H9 (cell line): ENCODE results near the gene SLC41A1. TPM values are rescaled to one million over a fixed set of nuclear protein-coding genes. Genes with fewer than 3 reads are reported as not detected.

Source experiments
- DNase-seq: peaks from one replicate; pipeline ENCODE4 v3.0.0-alpha.2; 2017
- H2AFZ ChIP-seq: one replicate; pipeline ENCODE4 v1.6.1; 2013; ENCODE audit warnings: mild to moderate bottlenecking, low read length, control low read depth, moderate library complexity
- H2AK5ac ChIP-seq: 2 replicates; pipeline ENCODE4 v1.6.1; 2013; ENCODE audit warnings: low read length, control low read depth, mixed read lengths; ENCODE audit not compliant: insufficient read length
- H2BK120ac ChIP-seq: one replicate; pipeline ENCODE4 v1.6.1; 2013; ENCODE audit warnings: low read depth, mild to moderate bottlenecking, low read length, control low read depth, inconsistent platforms; ENCODE audit not compliant: poor library complexity, severe bottlenecking
- H2BK12ac ChIP-seq: 2 replicates; pipeline ENCODE4 v1.6.1; 2013; ENCODE audit warnings: low read length, control low read depth, mixed read lengths, low read depth; ENCODE audit not compliant: insufficient read length
- H2BK15ac ChIP-seq: 2 replicates; pipeline ENCODE4 v1.6.1; 2013; ENCODE audit warnings: low read depth, low read length, control low read depth
- H2BK20ac ChIP-seq: one replicate; pipeline ENCODE4 v1.6.1; 2013; ENCODE audit warnings: low read depth, mild to moderate bottlenecking, low read length, control low read depth, inconsistent platforms; ENCODE audit not compliant: poor library complexity, severe bottlenecking
- H2BK5ac ChIP-seq: 2 replicates; pipeline ENCODE4 v1.6.1; 2013; ENCODE audit warnings: low read length, control low read depth, mixed read lengths; ENCODE audit not compliant: insufficient read length
- H3K14ac ChIP-seq: 2 replicates; pipeline ENCODE4 v1.6.1; 2013; ENCODE audit warnings: low read length, control low read depth; ENCODE audit not compliant: insufficient read depth
- H3K18ac ChIP-seq: 2 replicates; pipeline ENCODE4 v1.6.1; 2013; ENCODE audit warnings: low read depth, mild to moderate bottlenecking, mixed read lengths, low read length, control low read depth; ENCODE audit not compliant: insufficient read length
- H3K23ac ChIP-seq: 2 replicates; pipeline ENCODE4 v1.6.1; 2013; ENCODE audit warnings: low read length, control low read depth, mixed read lengths, low read depth; ENCODE audit not compliant: insufficient read length
- H3K23me2 ChIP-seq: 2 replicates; pipeline ENCODE4 v1.6.1; 2013; ENCODE audit warnings: low read depth, mild to moderate bottlenecking, mixed read lengths, low read length, control low read depth; ENCODE audit not compliant: insufficient read length, poor library complexity, severe bottlenecking
- H3K27ac ChIP-seq: 2 replicates; pipeline ENCODE4 v1.5.1; 2013; ENCODE audit warnings: low read length, control low read depth, mixed read lengths, low read depth; ENCODE audit not compliant: insufficient read length
- H3K27me3 ChIP-seq: 2 replicates; pipeline ENCODE4 v1.6.1; 2013; ENCODE audit warnings: low read length, control low read depth, inconsistent platforms; ENCODE audit not compliant: insufficient read depth
- H3K4ac ChIP-seq: 2 replicates; pipeline ENCODE4 v1.6.1; 2013; ENCODE audit warnings: low read depth, mild to moderate bottlenecking, control low read depth, inconsistent platforms, low read length, moderate library complexity
- H3K4me1 ChIP-seq: 2 replicates; pipeline ENCODE4 v1.6.1; 2013; ENCODE audit warnings: low read length, control low read depth, inconsistent platforms; ENCODE audit not compliant: insufficient read depth
- H3K4me2 ChIP-seq: 2 replicates; pipeline ENCODE4 v1.6.1; 2013; ENCODE audit warnings: low read length, control low read depth, mixed read lengths; ENCODE audit not compliant: insufficient read length, insufficient read depth
- H3K56ac ChIP-seq: 2 replicates; pipeline ENCODE4 v1.6.1; 2013; ENCODE audit warnings: low read depth, mild to moderate bottlenecking, mixed read lengths, low read length, control low read depth; ENCODE audit not compliant: insufficient read length
- H3K79me1 ChIP-seq: 2 replicates; pipeline ENCODE4 v1.6.1; 2013; ENCODE audit warnings: low read depth, mild to moderate bottlenecking, moderate library complexity, low read length, control low read depth, inconsistent platforms; ENCODE audit not compliant: insufficient read depth, poor library complexity, severe bottlenecking
- H3K79me2 ChIP-seq: 2 replicates; pipeline ENCODE4 v1.6.1; 2013; ENCODE audit warnings: low read length, control low read depth, inconsistent platforms; ENCODE audit not compliant: insufficient read depth
- H3K9ac ChIP-seq: 2 replicates; pipeline ENCODE4 v1.6.1; 2013; ENCODE audit warnings: low read length, control low read depth, mixed read lengths; ENCODE audit not compliant: insufficient read length; ENCODE audit errors: extremely low read depth
- H3K9me3 ChIP-seq: one replicate; pipeline ENCODE4 v1.6.1; 2013; ENCODE audit warnings: low read depth, low read length, inconsistent platforms; ENCODE audit not compliant: control insufficient read depth
- H3T11ph ChIP-seq: one replicate; pipeline ENCODE4 v1.6.1; 2013; ENCODE audit warnings: mild to moderate bottlenecking, low read length, control low read depth, inconsistent platforms
- H4K20me1 ChIP-seq: one replicate; pipeline ENCODE4 v1.6.1; 2013; ENCODE audit not compliant: control insufficient read depth, insufficient read length, insufficient read depth
- H4K5ac ChIP-seq: 2 replicates; pipeline ENCODE4 v1.6.1; 2013; ENCODE audit warnings: low read depth, mild to moderate bottlenecking, mixed read lengths, low read length, control low read depth; ENCODE audit not compliant: insufficient read length
- H4K8ac ChIP-seq: replicated peaks from 2 replicates; pipeline ENCODE4 v1.6.1; 2013; ENCODE audit warnings: low read length, control low read depth, mixed read lengths, low read depth; ENCODE audit not compliant: insufficient read length
- H4K91ac ChIP-seq: 2 replicates; pipeline ENCODE4 v1.6.1; 2013; ENCODE audit warnings: low read depth, mild to moderate bottlenecking, moderate library complexity, mixed read lengths, low read length, control low read depth; ENCODE audit not compliant: insufficient read length
- H3K27ac Mint-ChIP-seq, 3 experiments: 2 replicates in 2 of 3; 3 replicates in 1 of 3; pipeline ENCODE4 v1.8.0; 2020 to 2021; ENCODE audit warnings: mixed read lengths in 3 of 3, mild to moderate bottlenecking in 1 of 3, moderate library complexity in 1 of 3
- H3K27me3 Mint-ChIP-seq: 2 replicates; pipeline ENCODE4 v1.8.0; 2021; ENCODE audit warnings: low read depth, mild to moderate bottlenecking, moderate library complexity, mixed read lengths
- H3K36me3 Mint-ChIP-seq, 3 experiments: 2 replicates in 2 of 3; 3 replicates in 1 of 3; pipeline ENCODE4 v1.8.0; 2020 to 2021; ENCODE audit warnings: low read depth in 3 of 3, mixed read lengths in 3 of 3; ENCODE audit not compliant: insufficient read depth in 1 of 3
- H3K4me1 Mint-ChIP-seq, 2 experiments: 2 replicates each; pipeline ENCODE4 v1.8.0; 2020; ENCODE audit warnings: mixed read lengths in 2 of 2
- H3K4me3 Mint-ChIP-seq, 2 experiments: 2 replicates in 1 of 2; 3 replicates in 1 of 2; pipeline ENCODE4 v1.8.0; 2020 to 2021; ENCODE audit warnings: mild to moderate bottlenecking in 2 of 2, mixed read lengths in 2 of 2, moderate library complexity in 1 of 2
- H3K9me3 Mint-ChIP-seq, 2 experiments: 2 replicates in 1 of 2; 3 replicates in 1 of 2; pipeline ENCODE4 v1.8.0; 2020; ENCODE audit warnings: mild to moderate bottlenecking in 2 of 2, mixed read lengths in 2 of 2, moderate library complexity in 1 of 2
- WGBS: extraction: QIAGEN DNeasy Blood & Tissue Kit; methylation state at CpG from one replicate; pipeline ENCODE4 v1.1.7; 2013; ENCODE audit warnings: missing lambda C conversion rate, low lambda C conversion rate, mixed read lengths; ENCODE audit not compliant: insufficient read length; ENCODE audit errors: extremely low coverage; 5-methylcytosine and 5-hydroxymethylcytosine counted together
- total RNA-seq: library from RNA; stranded (reverse); gene quantifications from 2 replicates; pipeline ENCODE4 v1.2.1, GENCODE V29; 2021
- TF ChIP-seq, protein P1 (sequence below): fragments of 200-600 bp; sonication (generic); conservative IDR thresholded peaks from 3 replicates; pipeline ENCODE4 v1.8.0; 2021; ENCODE audit warnings: antibody characterized with exemption, mild to moderate bottlenecking

SLC41A1 gene
- total RNA-seq, 1 experiment from 2014 or later, result 18.2 TPM

DNA sequence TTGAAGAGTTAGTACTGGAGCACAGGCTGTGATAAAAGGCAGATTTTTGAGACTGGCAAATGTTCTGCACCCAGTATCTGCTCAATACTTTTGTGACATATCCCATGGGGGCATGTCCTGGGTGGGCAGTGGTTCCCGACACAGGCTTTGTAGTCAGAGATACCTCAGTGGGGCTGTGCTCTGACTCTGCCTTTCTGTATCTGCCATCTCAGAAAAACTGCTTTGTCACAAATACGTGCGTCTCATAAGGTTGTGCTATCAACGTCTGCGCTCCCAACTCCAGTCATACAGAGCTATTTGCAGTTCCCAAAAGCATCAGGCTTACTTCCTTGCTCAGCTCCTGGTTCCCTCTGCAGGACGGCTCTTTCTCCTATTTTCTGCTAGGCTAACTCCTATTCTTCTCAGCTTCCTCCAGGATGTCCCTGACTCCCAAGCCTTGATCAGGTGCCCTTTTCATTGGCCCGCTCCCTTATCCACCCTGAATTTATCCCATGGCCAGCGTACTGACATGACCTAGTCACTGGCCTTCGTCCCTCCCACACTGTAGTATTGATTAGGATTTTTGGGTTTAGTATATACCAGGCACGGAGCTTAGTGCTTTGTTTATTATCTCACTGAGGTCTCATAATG, 25.6 kb downstream of the SLC41A1 start:
- no peaks in the 10 kb centered on the region for H3K4me1 ChIP-seq
- no peak overlapping the region for H4K91ac ChIP-seq
- H2BK20ac ChIP-seq, result no peak overlapping the region
- H3K9me3 Mint-ChIP-seq, result no peaks in the 10 kb centered on the region
- no peaks in the 10 kb centered on the region for H3K9me3 ChIP-seq
- TF ChIP-seq, protein P1, sequence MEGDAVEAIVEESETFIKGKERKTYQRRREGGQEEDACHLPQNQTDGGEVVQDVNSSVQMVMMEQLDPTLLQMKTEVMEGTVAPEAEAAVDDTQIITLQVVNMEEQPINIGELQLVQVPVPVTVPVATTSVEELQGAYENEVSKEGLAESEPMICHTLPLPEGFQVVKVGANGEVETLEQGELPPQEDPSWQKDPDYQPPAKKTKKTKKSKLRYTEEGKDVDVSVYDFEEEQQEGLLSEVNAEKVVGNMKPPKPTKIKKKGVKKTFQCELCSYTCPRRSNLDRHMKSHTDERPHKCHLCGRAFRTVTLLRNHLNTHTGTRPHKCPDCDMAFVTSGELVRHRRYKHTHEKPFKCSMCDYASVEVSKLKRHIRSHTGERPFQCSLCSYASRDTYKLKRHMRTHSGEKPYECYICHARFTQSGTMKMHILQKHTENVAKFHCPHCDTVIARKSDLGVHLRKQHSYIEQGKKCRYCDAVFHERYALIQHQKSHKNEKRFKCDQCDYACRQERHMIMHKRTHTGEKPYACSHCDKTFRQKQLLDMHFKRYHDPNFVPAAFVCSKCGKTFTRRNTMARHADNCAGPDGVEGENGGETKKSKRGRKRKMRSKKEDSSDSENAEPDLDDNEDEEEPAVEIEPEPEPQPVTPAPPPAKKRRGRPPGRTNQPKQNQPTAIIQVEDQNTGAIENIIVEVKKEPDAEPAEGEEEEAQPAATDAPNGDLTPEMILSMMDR, result no peak
- no peak overlapping the region for H2BK15ac ChIP-seq
- H2AK5ac ChIP-seq, result no peak overlapping the region
- no peak overlapping the region for H3K27ac ChIP-seq
- H3K4me3 Mint-ChIP-seq, result no peak overlapping the region
- H3K4me1 Mint-ChIP-seq, result peaks cover 2 to 8% of the 10 kb centered on the region in 2 experiments; a peak in 3 of 4 replicates
- H3K9ac ChIP-seq, result no peak overlapping the region
- H2BK12ac ChIP-seq, result no peak overlapping the region
- H3K56ac ChIP-seq, result no peak overlapping the region
- no peaks in the 10 kb centered on the region for H3K79me2 ChIP-seq
- H3K4ac ChIP-seq, result no peak overlapping the region
- no peaks in the 10 kb centered on the region for H3K27me3 ChIP-seq
- no peaks in the 10 kb centered on the region for H4K20me1 ChIP-seq
- H4K8ac ChIP-seq, result no peak overlapping the region
- H3K14ac ChIP-seq, result no peak overlapping the region
- H3K18ac ChIP-seq, result no peak overlapping the region
- peaks cover 8 to 18% (median 15%) of the 10 kb centered on the region in 3 experiments; a peak in 6 of 7 replicates for H3K36me3 Mint-ChIP-seq
- no peak overlapping the region for H2AFZ ChIP-seq
- DNase-seq, result no peak
- H3K4me2 ChIP-seq, result no peak overlapping the region
- no peaks in the 10 kb centered on the region for H3K79me1 ChIP-seq
- no peak overlapping the region for H3T11ph ChIP-seq
- WGBS, result no CpG with 5 or more reads among the region's 10 CpGs
- H2BK120ac ChIP-seq, result no peak overlapping the region
- H2BK5ac ChIP-seq, result no peak overlapping the region
- H3K23ac ChIP-seq, result no peak overlapping the region
- H3K27ac Mint-ChIP-seq, result peak overlapping the region in 2 of 3 experiments; percentile 0 to 10; a peak in 3 of 7 replicates
- H3K23me2 ChIP-seq, result no peaks in the 10 kb centered on the region
- H3K27me3 Mint-ChIP-seq, result no peaks in the 10 kb centered on the region
- H4K5ac ChIP-seq, result no peak overlapping the region
